H1 (cell line): ENCODE data around the gene SLC9C1. TPM values are rescaled to one million over a fixed set of nuclear protein-coding genes. Genes with fewer than 3 reads are reported as not detected.

ENCODE experiments used
- CTCF ChIA-PET: fragments of 300-600 bp; sonication (Branson Sonifier 250); formaldehyde crosslinking; loops from one replicate; lab custom pipeline; 2021; ENCODE audit not compliant: partially characterized antibody; lab: Charles Lee
- POLR2A ChIA-PET: fragments of 300-600 bp; sonication (Branson Sonifier 250); formaldehyde crosslinking; loops from one replicate; lab custom pipeline; 2021; ENCODE audit warnings: inconsistent platforms; ENCODE audit not compliant: partially characterized antibody; lab: Charles Lee
- DNase-seq, 2 experiments: peaks; one replicate each; pipeline versions ENCODE4 v3.0.0 to v3.0.0-alpha.2; 2010 to 2022; ENCODE audit warnings: low spot score in 2 of 2, low read depth in 1 of 2, mixed read lengths in 1 of 2
- FAIRE-seq: peaks from 2 replicates; lab custom pipeline; 2011; peaks lifted over from hg19 to GRCh38; lab: Jason Lieb, UNC
- H2AFZ ChIP-seq: 2 replicates; pipeline ENCODE4 v1.8.1; 2012; ENCODE audit warnings: low read length, inconsistent platforms
- H2AK5ac ChIP-seq: 2 replicates; pipeline ENCODE4 v1.6.1; 2013; ENCODE audit warnings: low read depth, low read length
- H2BK120ac ChIP-seq: replicated peaks from 2 replicates; pipeline ENCODE3; 2013; ENCODE audit warnings: low read depth, low read length, inconsistent platforms
- H2BK12ac ChIP-seq: 2 replicates; pipeline ENCODE4 v1.6.1; 2013; ENCODE audit warnings: low read depth, low read length
- H2BK15ac ChIP-seq: 2 replicates; pipeline ENCODE4 v1.6.1; 2013; ENCODE audit warnings: low read length
- H2BK20ac ChIP-seq: 2 replicates; pipeline ENCODE4 v1.6.1; 2013; ENCODE audit warnings: low read length
- H2BK5ac ChIP-seq: 2 replicates; pipeline ENCODE4 v1.6.1; 2013; ENCODE audit warnings: low read depth, low read length
- H3K14ac ChIP-seq: 2 replicates; pipeline ENCODE4 v1.6.1; 2013; ENCODE audit warnings: inconsistent platforms; ENCODE audit not compliant: insufficient read length
- H3K18ac ChIP-seq: 2 replicates; pipeline ENCODE4 v1.6.1; 2013; ENCODE audit warnings: low read length; ENCODE audit errors: extremely low read depth
- H3K23ac ChIP-seq: 2 replicates; pipeline ENCODE4 v1.6.1; 2013; ENCODE audit warnings: inconsistent platforms; ENCODE audit not compliant: insufficient read length
- H3K23me2 ChIP-seq: 2 replicates; pipeline ENCODE4 v1.6.1; 2013; ENCODE audit warnings: low read depth, low read length
- H3K27ac ChIP-seq: 2 replicates; pipeline ENCODE4 v1.6.1; 2011; ENCODE audit warnings: low read depth, low read length, inconsistent platforms
- H3K27me3 ChIP-seq, 4 experiments: replicated peaks in 1 of 4; 1 replicate in 1 of 4; 2 replicates in 3 of 4; pipeline versions ENCODE4 v1.6.1 to v1.8.1; 2011 to 2013; ENCODE audit warnings: low read length in 3 of 4, mild to moderate bottlenecking in 3 of 4, inconsistent platforms in 2 of 4, mixed read lengths in 2 of 4, moderate library complexity in 1 of 4; ENCODE audit not compliant: control insufficient read depth in 3 of 4, insufficient read depth in 3 of 4; ENCODE audit errors: extremely low read depth in 1 of 4
- H3K36me3 ChIP-seq, 4 experiments: 2 replicates each; pipeline versions ENCODE4 v1.6.1 to v1.8.1; 2011 to 2013; ENCODE audit warnings: mild to moderate bottlenecking in 4 of 4, low read length in 3 of 4, moderate library complexity in 2 of 4, control low read depth in 1 of 4, inconsistent platforms in 1 of 4; ENCODE audit not compliant: insufficient read depth in 4 of 4, control insufficient read depth in 2 of 4
- H3K4ac ChIP-seq: replicated peaks from 2 replicates; pipeline ENCODE3; 2013; ENCODE audit warnings: low read length, low read depth, mixed read lengths, inconsistent platforms; ENCODE audit not compliant: insufficient read length
- H3K4me1 ChIP-seq, 4 experiments: replicated peaks in 1 of 4; 1 replicate in 1 of 4; 2 replicates in 3 of 4; pipeline versions ENCODE4 v1.6.1 to v1.8.1; 2011 to 2013; ENCODE audit warnings: low read length in 3 of 4, inconsistent platforms in 2 of 4, mixed read lengths in 1 of 4; ENCODE audit not compliant: insufficient read depth in 4 of 4, control insufficient read depth in 3 of 4
- H3K4me2 ChIP-seq, 2 experiments: 2 replicates each; pipeline versions ENCODE4 v1.6.1 to v1.8.1; 2011 to 2013; ENCODE audit warnings: low read depth in 2 of 2, low read length in 2 of 2, control low read depth in 1 of 2, inconsistent platforms in 1 of 2, mild to moderate bottlenecking in 1 of 2; ENCODE audit not compliant: insufficient read depth in 1 of 2
- H3K4me3 ChIP-seq, 4 experiments: fragments of 200-600, 300-600 bp in 1 of 4; sonication (generic), shearing (Covaris generic), sonication (Bioruptor Twin) in 1 of 4; 2 replicates each; pipeline versions ENCODE4 v1.5.1 to v1.8.1; 2011 to 2016; ENCODE audit warnings: low read length in 4 of 4, low read depth in 3 of 4, control low read depth in 2 of 4, inconsistent platforms in 2 of 4, mild to moderate bottlenecking in 2 of 4, mixed read lengths in 1 of 4, moderate library complexity in 1 of 4; ENCODE audit not compliant: insufficient read depth in 2 of 4; ENCODE audit errors: extremely low read depth in 1 of 4
- H3K56ac ChIP-seq: replicated peaks from 2 replicates; pipeline ENCODE3; 2013; ENCODE audit warnings: low read depth, mild to moderate bottlenecking, mixed read lengths, low read length, inconsistent platforms; ENCODE audit not compliant: insufficient read length
- H3K79me1 ChIP-seq: 2 replicates; pipeline ENCODE4 v1.6.1; 2013; ENCODE audit warnings: low read depth, low read length, control low read depth
- H3K79me2 ChIP-seq, 2 experiments: 2 replicates each; pipeline versions ENCODE4 v1.6.1 to v1.8.1; 2012 to 2013; ENCODE audit warnings: low read length in 2 of 2, mild to moderate bottlenecking in 2 of 2, inconsistent platforms in 1 of 2; ENCODE audit not compliant: insufficient read depth in 2 of 2, control insufficient read depth in 1 of 2
- H3K9ac ChIP-seq, 4 experiments: replicated peaks in 1 of 4; 1 replicate in 1 of 4; 2 replicates in 3 of 4; pipeline versions ENCODE4 v1.6.1 to v1.8.1; 2011 to 2013; ENCODE audit warnings: low read depth in 3 of 4, low read length in 3 of 4, control low read depth in 2 of 4, mild to moderate bottlenecking in 2 of 4, moderate library complexity in 2 of 4, inconsistent platforms in 1 of 4; ENCODE audit errors: extremely low read depth in 1 of 4
- H3K9me3 ChIP-seq, 2 experiments: 2 replicates each; pipeline versions ENCODE4 v1.6.1 to v1.8.1; 2012 to 2013; ENCODE audit warnings: mild to moderate bottlenecking in 2 of 2, moderate library complexity in 2 of 2, control low read depth in 1 of 2, inconsistent platforms in 1 of 2, low read depth in 1 of 2, low read length in 1 of 2, mixed read lengths in 1 of 2; ENCODE audit not compliant: insufficient read depth in 2 of 2
- H4K20me1 ChIP-seq, 2 experiments: replicated peaks in 1 of 2; 2 replicates each; pipeline versions ENCODE3 to v1.8.1; 2011 to 2013; ENCODE audit warnings: inconsistent platforms in 2 of 2, low read length in 2 of 2, mild to moderate bottlenecking in 1 of 2; ENCODE audit not compliant: insufficient read depth in 2 of 2, control insufficient read depth in 1 of 2
- H4K5ac ChIP-seq: 2 replicates; pipeline ENCODE4 v1.6.1; 2013; ENCODE audit warnings: low read length, low read depth, mixed read lengths, inconsistent platforms; ENCODE audit not compliant: insufficient read length
- H4K8ac ChIP-seq: 2 replicates; pipeline ENCODE4 v1.8.0; 2013; ENCODE audit warnings: mild to moderate bottlenecking, moderate library complexity, low read length, inconsistent platforms; ENCODE audit not compliant: insufficient read depth; ENCODE audit errors: extremely low read depth
- H4K91ac ChIP-seq: replicated peaks from 2 replicates; pipeline ENCODE3; 2013; ENCODE audit warnings: low read length, mixed read lengths, inconsistent platforms; ENCODE audit not compliant: insufficient read length
- CHD1 ChIP-seq: IDR thresholded peaks from 2 replicates; pipeline ENCODE4 v1.6.1; 2012; ENCODE audit warnings: low read depth, low read length, improper control_type of control experiment
- EZH2 ChIP-seq: fragments of 200-600 bp; sonication (generic); IDR thresholded peaks from 2 replicates; pipeline ENCODE4 v1.7.1; 2012; ENCODE audit warnings: low read depth, mild to moderate bottlenecking, moderate library complexity, low read length, inconsistent platforms; ENCODE audit not compliant: severe bottlenecking
- NANOG ChIP-seq: IDR thresholded peaks from 2 replicates; pipeline ENCODE4 v1.6.1; 2011; ENCODE audit warnings: low read length, low read depth, mild to moderate bottlenecking, inconsistent platforms; ENCODE audit not compliant: insufficient read depth, poor library complexity, severe bottlenecking
- POU5F1 ChIP-seq: IDR thresholded peaks from 2 replicates; pipeline ENCODE4 v1.6.1; 2011; ENCODE audit warnings: low read depth, mild to moderate bottlenecking, low read length, moderate library complexity
- SRF ChIP-seq: IDR thresholded peaks from 2 replicates; pipeline ENCODE4 v1.6.1; 2011; ENCODE audit warnings: mild to moderate bottlenecking, low read depth, low read length, moderate library complexity
- WGBS, 2 experiments: shearing (Covaris generic) in 1 of 2; methylation state at CpG; one replicate each; pipeline versions ENCODE4 v1.1.6 to v1.1.7; 2013 to 2015; ENCODE audit warnings: low lambda C conversion rate in 2 of 2, mixed read lengths in 2 of 2, inconsistent platforms in 1 of 2, low coverage in 1 of 2, missing lambda C conversion rate in 1 of 2; ENCODE audit not compliant: insufficient replicate concordance in 2 of 2, insufficient coverage in 1 of 2, insufficient read length in 1 of 2; ENCODE audit errors: extremely low coverage in 1 of 2, missing lambda C conversion rate in 1 of 2; 5-methylcytosine and 5-hydroxymethylcytosine counted together
- polyA plus RNA-seq, 7 experiments: library from polyadenylated mRNA; depleted of rRNA in 3 of 7; stranded (reverse) in 5 of 7; unstranded in 2 of 7; fragments of >200 nt in 5 of 7; fragments of 200-250 nt in 2 of 7; gene quantifications; 1 replicate in 5 of 7; 2 replicates in 1 of 7; 4 replicates in 1 of 7; pipeline versions ENCODE4 v1.2.1 to v1.2.3, GENCODE V29; 2011 to 2013; ENCODE audit warnings: missing spikeins in 2 of 7, mixed read lengths in 2 of 7
- total RNA-seq: library from RNA; stranded (reverse); fragmentation: NEBNext Ultra II Directional; extraction: Animal tissue kit (Norgen Biotek cat#: 25700); gene quantifications from 2 replicates; pipeline ENCODE4 v1.2.1, GENCODE V29; 2021

SLC9C1 gene
- total and polyA plus RNA-seq, 2 of the 8 experiments (the other 6 are each of a cell fraction or from before 2014, with no cell fraction given) = 0.15 to 0.24 TPM

GRCh38 chr3:112130638-112130993, 163.4 kb downstream of the SLC9C1 start:
- H3K18ac ChIP-seq = no peak overlapping the region
- WGBS, 2 experiments = 83% methylated on average over 3 of the region's 3 CpGs; no CpG with 5 or more reads in 1 of the 2 experiments
- no peaks in the 10 kb centered on the region for H3K79me1 ChIP-seq
- H4K91ac ChIP-seq = no peak overlapping the region
- no peak overlapping the region for H3K4ac ChIP-seq
- H4K20me1 ChIP-seq = no peaks in the 10 kb centered on the region
- H2BK12ac ChIP-seq = no peak overlapping the region; the same call in 1 of the 2 replicates
- FAIRE-seq (no peak), DNase-seq (no peak)
- no peak overlapping the region for H3K56ac ChIP-seq
- no peak overlapping the region for H4K8ac ChIP-seq
- no peak overlapping the region for H3K4me2 ChIP-seq
- no peak overlapping the region for H3K14ac ChIP-seq
- H2AK5ac ChIP-seq = peak overlapping the region; percentile 41; the same call in 1 of the 2 replicates
- no peak overlapping the region; the same call in 1 of the 2 replicates for H2BK15ac ChIP-seq
- H3K23me2 ChIP-seq = no peaks in the 10 kb centered on the region
- no peak overlapping the region for H4K5ac ChIP-seq
- no peak overlapping the region for H3K4me3 ChIP-seq
- no peaks in the 10 kb centered on the region for H3K27me3 ChIP-seq
- H2AFZ ChIP-seq = no peak overlapping the region
- CTCF ChIA-PET = interaction anchor here (1.3 to 1.5 kb wide), 2 partner anchors 19 to 27 kb away, joined by 4 read pairs; no protein-coding TSS in a partner anchor
- no peak overlapping the region for H3K27ac ChIP-seq
- H2BK5ac ChIP-seq = no peak overlapping the region
- no peak for TF ChIP-seq POU5F1
- TF ChIP-seq CHD1 = no peak
- TF ChIP-seq EZH2 = no peak
- no peak for TF ChIP-seq SRF
- TF ChIP-seq NANOG = no peak
- H2BK20ac ChIP-seq = no peak overlapping the region
- H3K36me3 ChIP-seq = no peaks in the 10 kb centered on the region; a peak in 2 of 8 replicates
- POLR2A ChIA-PET = interaction anchor here (1.0 kb wide), 1 partner anchor 178 kb away, joined by 3 read pairs; no protein-coding TSS in a partner anchor
- no peaks in the 10 kb centered on the region for H3K9me3 ChIP-seq
- no peak overlapping the region for H2BK120ac ChIP-seq
- no peak overlapping the region for H3K9ac ChIP-seq
- H3K23ac ChIP-seq = no peak overlapping the region
- peaks cover 0 to 12% (median 7%) of the 10 kb centered on the region in 4 experiments; a peak in 4 of 7 replicates for H3K4me1 ChIP-seq
- no peaks in the 10 kb centered on the region for H3K79me2 ChIP-seq
